Adipose tissue (tissue), 3 donors: ENCODE data around the gene SEMA7A. TPM values are rescaled to one million over a fixed set of nuclear protein-coding genes. Genes with fewer than 3 reads are reported as not detected.
"Not testable (repeated sequence)": the region's sequence is repeated elsewhere in the genome, so short reads cannot be mapped to it uniquely, and the experiment has no call there.

ENCODE experiments used
- H3K27ac ChIP-seq: one replicate; pipeline ENCODE4 v1.5.1; 2013; ENCODE audit warnings: low read depth, low read length
- WGBS, 3 donors: extraction: QIAGEN DNeasy Blood & Tissue Kit; methylation state at CpG; one replicate each; pipeline ENCODE4 v1.1.7; 2013; 5-methylcytosine and 5-hydroxymethylcytosine counted together
- polyA plus RNA-seq, 3 donors: library from polyadenylated mRNA; stranded (reverse); fragments of 200-250 nt; gene quantifications; one replicate each; pipeline ENCODE4 v1.2.3, GENCODE V29; 2013
- donor health status: healthy with polysubstance abuse.
- donor health status: Bipolar disorder and iron deficiency.
- donor health status: healthy.

The SEMA7A gene
- polyA plus RNA-seq: 1 to 10 TPM in 2 of 3 donors, under 1 TPM in 1; 0.75 to 3.0 (median 2.4) TPM

GRCh38 chr15:74433592-74434262 lies at the start of gene SEMA7A:
Gene SEMA7A (minus strand): TSS chr15:74433958. CDS start chr15:74433918, 40 bp downstream.
- 1 to 2% (median 1%) methylated on average over 61 to 75 of the region's 75 CpGs for WGBS, 3 donors

GRCh38 chr15:74482661-74483060 lies 48.9 kb upstream of the SEMA7A start:
- 62 to 77% (median 68%) methylated on average over 3 of the region's 3 CpGs for WGBS, 3 donors
- no peak overlapping the region for H3K27ac ChIP-seq

More at GRCh38 chr15:74433592-74434262, at the start of gene SEMA7A:
- no peak within 1 kb of the TSS for H3K27ac ChIP-seq

GRCh38 chr15:74480364-74480763 lies 46.6 kb upstream of the SEMA7A start:
- WGBS, 3 donors: 94 to 96% (median 95%) methylated on average over 23 to 27 of the region's 27 CpGs
- H3K27ac ChIP-seq: not testable (repeated sequence)

- WGBS, 3 donors: 88 to 96% (median 88%) methylated on average over 7 of the region's 7 CpGs
- not testable (repeated sequence) for H3K27ac ChIP-seq
These were observed 37.9 kb upstream of the SEMA7A start for GRCh38 chr15:74471621-74472020.

GRCh38 chr15:74470631-74471395 lies 37.1 kb upstream of the SEMA7A start:
- H3K27ac ChIP-seq: no peak overlapping the region
- WGBS, 3 donors: 89 to 93% (median 91%) methylated on average over 12 of the region's 12 CpGs

- WGBS, 3 donors: 93 to 95% (median 94%) methylated on average over 6 of the region's 6 CpGs
- no peak overlapping the region for H3K27ac ChIP-seq
These were observed 34.7 kb upstream of the SEMA7A start for GRCh38 chr15:74468341-74469032.

- H3K27ac ChIP-seq: no peak overlapping the region
- 98 to 100% (median 100%) methylated on average over 1 of the region's 1 CpG for WGBS, 3 donors
These were observed 32.8 kb upstream of the SEMA7A start for GRCh38 chr15:74466570-74466969.

GRCh38 chr15:74464897-74465296 lies 31.1 kb upstream of the SEMA7A start:
- 93 to 97% (median 97%) methylated on average over 2 of the region's 2 CpGs for WGBS, 3 donors

GRCh38 chr15:74464216-74464615 lies 30.5 kb upstream of the SEMA7A start:
- WGBS, 3 donors: 47 to 67% (median 64%) methylated on average over 2 of the region's 2 CpGs
- H3K27ac ChIP-seq: no peak overlapping the region

More at GRCh38 chr15:74464897-74465296, 31.1 kb upstream of the SEMA7A start:
- no peak overlapping the region for H3K27ac ChIP-seq

- no peak overlapping the region for H3K27ac ChIP-seq
These were observed 29.9 kb upstream of the SEMA7A start for GRCh38 chr15:74463634-74464033.

GRCh38 chr15:74461847-74462511 lies 28.2 kb upstream of the SEMA7A start:
- WGBS, 3 donors: 30 to 51% (median 40%) methylated on average over 8 of the region's 8 CpGs
- no peak overlapping the region for H3K27ac ChIP-seq

GRCh38 chr15:74460871-74461846 lies 27.4 kb upstream of the SEMA7A start, which contains the start of gene UBL7:
Gene UBL7 (minus strand): TSS chr15:74461160. CDS start chr15:74458867, 2,293 bp downstream.
- H3K27ac ChIP-seq: no peak within 1 kb of the TSS
- WGBS, 3 donors: 0% methylated on average over 54 of the region's 54 CpGs

GRCh38 chr15:74460298-74460697 lies 26.5 kb upstream of the SEMA7A start:
- WGBS, 3 donors: 37 to 44% (median 44%) methylated on average over 2 of the region's 2 CpGs

GRCh38 chr15:74459798-74460197 lies 26.0 kb upstream of the SEMA7A start:
- H3K27ac ChIP-seq: not testable (repeated sequence)
- 92 to 95% (median 94%) methylated on average over 11 to 14 of the region's 14 CpGs for WGBS, 3 donors

More at GRCh38 chr15:74460298-74460697, 26.5 kb upstream of the SEMA7A start:
- H3K27ac ChIP-seq: no peak overlapping the region

- 81 to 96% (median 82%) methylated on average over 3 of the region's 3 CpGs for WGBS, 3 donors
- H3K27ac ChIP-seq: no peak overlapping the region
These were observed 24.7 kb upstream of the SEMA7A start for GRCh38 chr15:74458473-74458872.

- not testable (repeated sequence) for H3K27ac ChIP-seq
- WGBS, 3 donors: 96 to 97% (median 96%) methylated on average over 10 of the region's 10 CpGs
These were observed 23.3 kb upstream of the SEMA7A start for GRCh38 chr15:74457036-74457435.

GRCh38 chr15:74454764-74455500 lies 21.2 kb upstream of the SEMA7A start:
- H3K27ac ChIP-seq: no peak overlapping the region
